K562 (cell line): ENCODE measurements around the gene USF2.

Experiments used
- CTCF ChIP-seq, 3 experiments: IDR thresholded peaks in 2 of 3; conservative IDR thresholded peaks in 1 of 3; 2 replicates each; pipeline ENCODE4 v1.5.1; 2011 to 2012; ENCODE audit warnings: low read length in 3 of 3, mild to moderate bottlenecking in 3 of 3, control low read depth in 2 of 3, improper control_type of control experiment in 1 of 3, inconsistent platforms in 1 of 3, low read depth in 1 of 3, mixed read lengths in 1 of 3, moderate library complexity in 1 of 3; ENCODE audit not compliant: insufficient read depth in 2 of 3
- FOSL1 ChIP-seq: fragments of 200-800 bp; sonication (Bioruptor generic); conservative IDR thresholded peaks from 2 replicates; pipeline ENCODE4 v1.6.1; 2016; ENCODE audit warnings: missing genetic modification characterization, missing compliant biosample characterization
- HIVEP1 ChIP-seq: fragments of 250-450 bp; sonication (Bioruptor Pico); IDR thresholded peaks from 2 replicates; pipeline ENCODE4 v1.4.0; 2020; ENCODE audit warnings: mild to moderate bottlenecking
- NFIC ChIP-seq: fragments of 450-650 bp; IDR thresholded peaks from 2 replicates; pipeline ENCODE4 v1.6.1; 2017; ENCODE audit warnings: mild to moderate bottlenecking, inconsistent platforms
- POLR2A ChIP-seq: fragments of 450-650 bp; conservative IDR thresholded peaks from 2 replicates; pipeline ENCODE4 v1.6.1; 2016
- RERE ChIP-seq: sonication (generic); formaldehyde crosslinking; IDR thresholded peaks from 2 replicates; pipeline ENCODE4 v1.8.0; 2023; ENCODE audit warnings: missing genetic modification reagents, mild to moderate bottlenecking, borderline replicate concordance
- SIX5 ChIP-seq, 2 experiments: IDR thresholded peaks; 2 replicates each; pipeline ENCODE4 v1.6.1; 2011; ENCODE audit warnings: low read length in 2 of 2, borderline replicate concordance in 1 of 2, low read depth in 1 of 2, mild to moderate bottlenecking in 1 of 2, moderate library complexity in 1 of 2; ENCODE audit not compliant: insufficient read depth in 1 of 2
- SMC3 ChIP-seq: conservative IDR thresholded peaks from 2 replicates; pipeline ENCODE4 v1.6.1; 2011; ENCODE audit warnings: low read depth, low read length, improper control_type of control experiment; ENCODE audit not compliant: insufficient read depth
- SRSF9 ChIP-seq: fragments of 200-400 bp; formaldehyde crosslinking; IDR thresholded peaks from 2 replicates; pipeline ENCODE4 v1.6.1; 2017; ENCODE audit warnings: low read depth, low read length, borderline replicate concordance
- TAF1 ChIP-seq: IDR thresholded peaks from 2 replicates; pipeline ENCODE4 v1.6.1; 2011; ENCODE audit warnings: mild to moderate bottlenecking, low read length, moderate library complexity; ENCODE audit not compliant: insufficient read depth, control insufficient read depth, severe bottlenecking; ENCODE audit errors: extremely low read depth
- TRIM24 ChIP-seq, 2 experiments: fragments of 450-650 bp; IDR thresholded peaks; 2 replicates each; pipeline ENCODE4 v1.6.1; 2016
- ZBTB8A ChIP-seq: fragments of 450-650 bp; IDR thresholded peaks from 2 replicates; pipeline ENCODE4 v1.6.1; 2018; ENCODE audit warnings: mild to moderate bottlenecking, moderate library complexity; ENCODE audit not compliant: partially characterized antibody
- ZC3H4 ChIP-seq: sonication (generic); formaldehyde crosslinking; IDR thresholded peaks from 2 replicates; pipeline ENCODE4 v1.9.0; 2021; ENCODE audit warnings: missing genetic modification reagents, borderline replicate concordance
- ZNF395 ChIP-seq: fragments of 200-800 bp; sonication (Bioruptor generic); IDR thresholded peaks from 2 replicates; pipeline ENCODE4 v1.6.1; 2017; ENCODE audit warnings: missing genetic modification characterization, missing compliant biosample characterization

GRCh38 chr19:35315883-35316282 is 47.1 kb downstream of the USF2 start:
- TF ChIP-seq NFIC (no peak), ZC3H4 (CRISPR knock-in tag) (no peak), SRSF9 (no peak), CTCF (IDR thresholded peaks at IDR 0.05 in 2 of 3, conservative IDR thresholded peaks at IDR 0.05 in 1 of 3; ENCODE audit: insufficient read depth in 2 of 3, low read depth in 1 of 3, low read length in 3 of 3) (peak; percentile 21 to 78 (median 55); a peak in 4 of 6 replicates), SMC3 (no peak), ZBTB8A (no peak), POLR2A (no peak), TAF1 (no peak), TRIM24 (IDR thresholded peaks at IDR 0.05) (no peak), ZNF395 (CRISPR knock-in tag) (no peak), RERE (CRISPR knock-in tag) (no peak), SIX5 (IDR thresholded peaks at IDR 0.05; ENCODE audit: borderline replicate concordance in 1 of 2, insufficient read depth in 1 of 2, low read depth in 1 of 2, low read length in 2 of 2) (no peak), HIVEP1 (CRISPR knock-in tag) (no peak), FOSL1 (tag) (no peak)
